ENCODE measurements around the gene TMEM11. TPM values are rescaled to one million over a fixed set of nuclear protein-coding genes. Genes with fewer than 3 reads are reported as not detected.

TMEM11 gene
- total and polyA plus RNA-seq, 2 of the 4 experiments (the other 2 are of a cell fraction): 19.9 to 44.7 TPM

DNA sequence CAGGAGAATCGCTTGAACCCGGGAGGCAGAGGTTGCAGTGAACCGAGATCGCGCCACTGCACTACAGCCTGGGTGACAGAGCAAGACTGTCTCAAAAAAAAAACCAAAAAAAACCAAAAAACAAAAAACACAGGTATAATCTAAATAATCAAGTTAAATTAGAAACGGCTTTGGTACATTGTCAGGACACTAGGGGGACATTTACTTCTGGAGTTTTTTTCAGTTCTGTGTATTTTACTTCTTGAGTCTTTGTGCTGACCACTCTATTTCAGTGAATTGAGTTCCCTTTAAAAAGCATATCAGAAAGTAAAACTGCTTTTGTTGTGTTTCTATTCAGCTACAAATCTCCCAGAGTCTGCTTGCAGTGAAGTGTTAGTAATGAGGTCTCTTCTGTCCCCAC, 50.9 kb downstream of the TMEM11 start:
- no peak overlapping the region for H2AK5ac ChIP-seq (ENCODE audit: low read depth, low read length)
- H3K4ac ChIP-seq (ENCODE audit: low read depth, low read length): no peak overlapping the region
- no CpG with 5 or more reads among the region's 6 CpGs for WGBS, 2 experiments (ENCODE audit: extremely low coverage in 2 of 2, insufficient read length in 1 of 2)
- DNase-seq (no peak), ATAC-seq (ENCODE audit: low read depth) (no peak)
- CTCF ChIA-PET: interaction anchor here (0.9 kb wide), 1 partner anchor 44 kb away, joined by 4 read pairs; no protein-coding TSS in a partner anchor
- H2BK20ac ChIP-seq (ENCODE audit: low read depth, low read length): no peak overlapping the region
- no peak overlapping the region for H3K14ac ChIP-seq (replicated peaks; ENCODE audit: low read depth, low read length)
- H3K23ac ChIP-seq (ENCODE audit: low read depth, low read length): no peak overlapping the region
- H3K18ac ChIP-seq (ENCODE audit: low read depth, low read length): no peak overlapping the region
- H3K9me1 ChIP-seq (ENCODE audit: insufficient read depth, low read length): peaks cover 10% of the 10 kb centered on the region; the same call in 1 of the 2 replicates
- H4K91ac ChIP-seq (ENCODE audit: insufficient read depth, low read depth, low read length): no peak overlapping the region
- no peak overlapping the region for H3K4me3 ChIP-seq (ENCODE audit: insufficient read depth, low read depth, low read length)
- H3K27ac ChIP-seq (ENCODE audit: insufficient read depth, low read length): no peak overlapping the region
- POLR2A ChIA-PET (ENCODE audit: unreplicated experiment): no interaction called here
- TF ChIP-seq BHLHE40 (IDR thresholded peaks at IDR 0.05; ENCODE audit: low read depth, low read length) (no peak), MXI1 (IDR thresholded peaks at IDR 0.05; ENCODE audit: borderline replicate concordance, low read depth, low read length) (no peak), ELK1 (IDR thresholded peaks at IDR 0.05; ENCODE audit: borderline replicate concordance, low read depth, low read length) (no peak), POLR2A (IDR thresholded peaks at IDR 0.05; ENCODE audit: low read depth, low read length) (no peak), RCOR1 (IDR thresholded peaks at IDR 0.05; ENCODE audit: insufficient replicate concordance, low read length) (no peak), RFX5 (IDR thresholded peaks at IDR 0.05; ENCODE audit: low read depth, low read length) (no peak), MAFK (IDR thresholded peaks at IDR 0.05; ENCODE audit: low read depth, low read length) (no peak), CHD1 (IDR thresholded peaks at IDR 0.05; ENCODE audit: low read depth, low read length) (no peak), NFE2L2 (IDR thresholded peaks at IDR 0.05; ENCODE audit: low read depth, low read length) (no peak), SMC3 (IDR thresholded peaks at IDR 0.05; ENCODE audit: low read depth, low read length) (no peak), RAD21 (IDR thresholded peaks at IDR 0.05; ENCODE audit: low read length) (no peak), USF2 (IDR thresholded peaks at IDR 0.05; ENCODE audit: low read depth, low read length) (no peak), MAZ (IDR thresholded peaks at IDR 0.05; ENCODE audit: borderline replicate concordance, low read depth, low read length) (no peak), CEBPB (IDR thresholded peaks at IDR 0.05; ENCODE audit: low read depth, low read length) (no peak), FOS (IDR thresholded peaks at IDR 0.05; ENCODE audit: low read depth, low read length) (no peak)
- TF ChIP-seq, protein P1, sequence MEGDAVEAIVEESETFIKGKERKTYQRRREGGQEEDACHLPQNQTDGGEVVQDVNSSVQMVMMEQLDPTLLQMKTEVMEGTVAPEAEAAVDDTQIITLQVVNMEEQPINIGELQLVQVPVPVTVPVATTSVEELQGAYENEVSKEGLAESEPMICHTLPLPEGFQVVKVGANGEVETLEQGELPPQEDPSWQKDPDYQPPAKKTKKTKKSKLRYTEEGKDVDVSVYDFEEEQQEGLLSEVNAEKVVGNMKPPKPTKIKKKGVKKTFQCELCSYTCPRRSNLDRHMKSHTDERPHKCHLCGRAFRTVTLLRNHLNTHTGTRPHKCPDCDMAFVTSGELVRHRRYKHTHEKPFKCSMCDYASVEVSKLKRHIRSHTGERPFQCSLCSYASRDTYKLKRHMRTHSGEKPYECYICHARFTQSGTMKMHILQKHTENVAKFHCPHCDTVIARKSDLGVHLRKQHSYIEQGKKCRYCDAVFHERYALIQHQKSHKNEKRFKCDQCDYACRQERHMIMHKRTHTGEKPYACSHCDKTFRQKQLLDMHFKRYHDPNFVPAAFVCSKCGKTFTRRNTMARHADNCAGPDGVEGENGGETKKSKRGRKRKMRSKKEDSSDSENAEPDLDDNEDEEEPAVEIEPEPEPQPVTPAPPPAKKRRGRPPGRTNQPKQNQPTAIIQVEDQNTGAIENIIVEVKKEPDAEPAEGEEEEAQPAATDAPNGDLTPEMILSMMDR (conservative IDR thresholded peaks at IDR 0.05; ENCODE audit: low read depth, low read length): no peak
- in situ Hi-C loops (cut with MboI; ENCODE audit: low sequenced_read_pairs): no loop called here
- H4K20me1 ChIP-seq (ENCODE audit: insufficient read depth, low read length): no peaks in the 10 kb centered on the region; the same call in 1 of the 2 replicates
- H3K36me3 ChIP-seq (ENCODE audit: control insufficient read depth, insufficient read depth, low read length): no peaks in the 10 kb centered on the region
- no TSS peak for BruUV-seq (replicated peaks)
- H2BK120ac ChIP-seq (ENCODE audit: low read depth, low read length): no peak overlapping the region
- H3K56ac ChIP-seq (ENCODE audit: extremely low read depth, insufficient read depth, low read length): no peak overlapping the region
- H3K79me1 ChIP-seq (ENCODE audit: low read depth in 1 of 2, low read length in 2 of 2): peaks cover 12 to 17% of the 10 kb centered on the region in 2 experiments
- H2BK5ac ChIP-seq (ENCODE audit: low read depth, low read length, poor library complexity, severe bottlenecking): no peak overlapping the region
- intact Hi-C loops (cut with micrococcal nuclease): no loop called here
- H3K27me3 ChIP-seq (ENCODE audit: control insufficient read depth, insufficient read depth, low read length): no peaks in the 10 kb centered on the region
- H3K4me2 ChIP-seq (ENCODE audit: low read depth, low read length): no peak overlapping the region
- no peak overlapping the region for H3K9ac ChIP-seq (ENCODE audit: low read depth, low read length)
- H2BK15ac ChIP-seq (ENCODE audit: low read depth, low read length): no peak overlapping the region
- no peak overlapping the region for H4K8ac ChIP-seq (ENCODE audit: low read depth in 2 of 2, low read length in 2 of 2)
- dilution Hi-C loops (cut with HindIII; ENCODE audit: low sequenced_read_pairs, unreplicated experiment): no loop called here
- no peaks in the 10 kb centered on the region for H3K9me3 ChIP-seq (ENCODE audit: control insufficient read depth, insufficient read depth, low read length)
- no peak overlapping the region for H2AFZ ChIP-seq (replicated peaks; ENCODE audit: low read length, poor library complexity)
- H4K5ac ChIP-seq (ENCODE audit: low read depth, low read length): no peak overlapping the region
- no peak overlapping the region for H2AK9ac ChIP-seq (replicated peaks; ENCODE audit: low read depth, low read length, poor library complexity)
- peaks cover 20% of the 10 kb centered on the region for H3K4me1 ChIP-seq (ENCODE audit: control insufficient read depth, insufficient read depth, low read length)

Data from IMR-90 (cell line).